Activated CD4-positive, CD25-positive, alpha-beta regulatory T cell (primary cell): ENCODE measurements around the gene ARRB1.
"Not testable (repeated sequence)": the region's sequence is repeated elsewhere in the genome, so short reads cannot be mapped to it uniquely, and the experiment has no call there.

Source experiments
- DNase-seq, 4 experiments: peaks; one replicate each; lab custom pipeline; 2025; lab: John Stamatoyannopoulos, UW

ARRB1 gene

GRCh38 chr11:75344186-75344585 is 7.3 kb downstream of the ARRB1 start:
- DNase-seq, result no peak

GRCh38 chr11:75342966-75343870 is 8.2 kb downstream of the ARRB1 start:
- DNase-seq, result no peak

GRCh38 chr11:75342231-75342918 is 9.1 kb downstream of the ARRB1 start:
- no peak for DNase-seq

- DNase-seq, result no peak
Observed at GRCh38 chr11:75341612-75342011, 9.8 kb downstream of the ARRB1 start.

- DNase-seq, result no peak
Observed at GRCh38 chr11:75339685-75340409, 11.6 kb downstream of the ARRB1 start.

GRCh38 chr11:75338516-75339208 is 12.8 kb downstream of the ARRB1 start:
- no peak for DNase-seq

GRCh38 chr11:75337195-75337654 is 14.2 kb downstream of the ARRB1 start:
- no peak for DNase-seq

- DNase-seq, result no peak
Observed at GRCh38 chr11:75334976-75335375, 16.5 kb downstream of the ARRB1 start.

- DNase-seq, result no peak
Observed at GRCh38 chr11:75334402-75334891, 17.0 kb downstream of the ARRB1 start.

GRCh38 chr11:75333807-75334140 is 17.7 kb downstream of the ARRB1 start:
- no peak for DNase-seq

GRCh38 chr11:75333022-75333806 is 18.2 kb downstream of the ARRB1 start:
- DNase-seq, result no peak

GRCh38 chr11:75331761-75332160 is 19.7 kb downstream of the ARRB1 start:
- DNase-seq, result not testable (repeated sequence)

- not testable (repeated sequence) for DNase-seq
Observed at GRCh38 chr11:75331304-75331703, 20.2 kb downstream of the ARRB1 start.

GRCh38 chr11:75330886-75331285 is 20.6 kb downstream of the ARRB1 start:
- DNase-seq, result not testable (repeated sequence)

GRCh38 chr11:75330291-75330690 is 21.2 kb downstream of the ARRB1 start:
- no peak for DNase-seq

GRCh38 chr11:75328426-75329277 is 22.8 kb downstream of the ARRB1 start:
- peak in 2 of 4 experiments; percentile 33 to 46 for DNase-seq

- no peak for DNase-seq
Observed at GRCh38 chr11:75326439-75326810, 25.0 kb downstream of the ARRB1 start.

- peak in 1 of 4 experiments; percentile 9 for DNase-seq
Observed at GRCh38 chr11:75325713-75326438, 25.6 kb downstream of the ARRB1 start.

- no peak for DNase-seq
Observed at GRCh38 chr11:75324740-75325139, 26.7 kb downstream of the ARRB1 start.
